ENCODE results near the gene TBC1D2B. TPM values are rescaled to one million over a fixed set of nuclear protein-coding genes. Genes with fewer than 3 reads are reported as not detected.

The TBC1D2B gene
- total and polyA plus RNA-seq, 2 donors from 2014 or later: 8.5 to 41.6 TPM

DNA sequence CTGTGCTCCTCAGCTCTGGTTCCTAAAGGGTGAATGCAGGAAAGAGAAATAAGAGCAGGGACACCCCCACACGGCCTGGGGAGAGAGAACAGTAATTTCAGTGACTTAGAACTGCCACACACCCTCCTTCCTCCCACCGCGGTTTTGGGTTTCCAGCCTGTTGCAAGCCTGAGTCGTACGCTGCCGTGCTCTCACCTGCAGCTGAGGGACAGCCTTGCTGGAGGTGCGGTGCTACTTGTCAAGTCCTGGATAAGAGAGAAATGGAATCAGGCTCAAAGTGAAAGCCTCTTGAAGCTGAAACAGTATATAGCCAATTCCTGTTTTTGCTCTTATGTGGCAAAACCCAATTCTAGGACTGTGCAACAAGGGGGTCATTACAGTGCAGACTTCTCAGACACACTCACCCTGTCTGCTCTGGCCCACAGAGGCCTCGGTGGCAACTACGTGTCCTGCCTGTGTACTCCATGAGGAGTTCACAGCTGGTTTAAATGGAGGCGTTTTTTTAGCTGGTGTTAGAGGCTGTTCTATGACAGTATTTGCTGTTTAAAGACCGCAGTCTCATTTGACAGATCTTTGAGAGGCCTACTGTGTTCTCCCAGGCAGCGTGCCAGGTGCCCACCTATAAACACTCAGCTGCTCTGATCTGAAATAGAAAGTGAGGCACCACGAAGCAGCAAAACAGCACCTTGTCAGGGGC is 42.9 kb downstream of the TBC1D2B start:
- TF ChIP-seq, protein P1, sequence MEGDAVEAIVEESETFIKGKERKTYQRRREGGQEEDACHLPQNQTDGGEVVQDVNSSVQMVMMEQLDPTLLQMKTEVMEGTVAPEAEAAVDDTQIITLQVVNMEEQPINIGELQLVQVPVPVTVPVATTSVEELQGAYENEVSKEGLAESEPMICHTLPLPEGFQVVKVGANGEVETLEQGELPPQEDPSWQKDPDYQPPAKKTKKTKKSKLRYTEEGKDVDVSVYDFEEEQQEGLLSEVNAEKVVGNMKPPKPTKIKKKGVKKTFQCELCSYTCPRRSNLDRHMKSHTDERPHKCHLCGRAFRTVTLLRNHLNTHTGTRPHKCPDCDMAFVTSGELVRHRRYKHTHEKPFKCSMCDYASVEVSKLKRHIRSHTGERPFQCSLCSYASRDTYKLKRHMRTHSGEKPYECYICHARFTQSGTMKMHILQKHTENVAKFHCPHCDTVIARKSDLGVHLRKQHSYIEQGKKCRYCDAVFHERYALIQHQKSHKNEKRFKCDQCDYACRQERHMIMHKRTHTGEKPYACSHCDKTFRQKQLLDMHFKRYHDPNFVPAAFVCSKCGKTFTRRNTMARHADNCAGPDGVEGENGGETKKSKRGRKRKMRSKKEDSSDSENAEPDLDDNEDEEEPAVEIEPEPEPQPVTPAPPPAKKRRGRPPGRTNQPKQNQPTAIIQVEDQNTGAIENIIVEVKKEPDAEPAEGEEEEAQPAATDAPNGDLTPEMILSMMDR (IDR thresholded peaks at IDR 0.05; ENCODE audit: borderline replicate concordance, extremely low read depth, insufficient read depth): no peak

GRCh38 chr15:78033864-78034263 is 43.6 kb downstream of the TBC1D2B start:
- FAIRE-seq (no peak), DNase-seq (no peak)
- TF ChIP-seq, protein P1 (IDR thresholded peaks at IDR 0.05; ENCODE audit: borderline replicate concordance, extremely low read depth, insufficient read depth): no peak
- Histone ChIP-seq H3K4me1 (ENCODE audit: control insufficient read depth in 2 of 3, insufficient read depth in 2 of 3, low read depth in 1 of 3, low read length in 3 of 3) (peaks cover 10 to 22% (median 10%) of the 10 kb centered on the region in 3 donors), H3K27me3 (ENCODE audit: control insufficient read depth, insufficient read depth, low read length) (no peaks in the 10 kb centered on the region), H3K36me3 (ENCODE audit: control insufficient read depth in 2 of 3, insufficient read depth in 3 of 3, low read length in 3 of 3) (peaks cover 0 to 8% (median 3%) of the 10 kb centered on the region in 3 donors), H3K27ac (ENCODE audit: low read depth in 2 of 2, low read length in 2 of 2) (no peak overlapping the region), H3K9me3 (ENCODE audit: control insufficient read depth in 2 of 3, insufficient read depth in 1 of 3, low read length in 3 of 3) (no peaks in the 10 kb centered on the region), H3K9ac (ENCODE audit: low read length in 3 of 3) (no peak overlapping the region), H3K4me3 (ENCODE audit: low read length in 3 of 3) (no peak overlapping the region)
- intact Hi-C loops (cut with DNase I): no loop called here

More for the DNA sequence above, 42.9 kb downstream of the TBC1D2B start:
- no peak overlapping the region for H3K4me3 ChIP-seq (ENCODE audit: low read length in 3 of 3)
- H3K9me3 ChIP-seq (ENCODE audit: control insufficient read depth in 2 of 3, insufficient read depth in 1 of 3, low read length in 3 of 3): no peaks in the 10 kb centered on the region
- H3K27ac ChIP-seq (ENCODE audit: low read depth in 2 of 2, low read length in 2 of 2): peak overlapping the region; percentile 36 to 49
- H3K4me1 ChIP-seq (ENCODE audit: control insufficient read depth in 2 of 3, insufficient read depth in 2 of 3, low read depth in 1 of 3, low read length in 3 of 3): peaks cover 10 to 22% (median 10%) of the 10 kb centered on the region in 3 donors
- intact Hi-C loops (cut with DNase I): no loop called here
- H3K27me3 ChIP-seq (ENCODE audit: control insufficient read depth, insufficient read depth, low read length): no peaks in the 10 kb centered on the region
- peaks cover 0 to 5% (median 3%) of the 10 kb centered on the region in 3 donors for H3K36me3 ChIP-seq (ENCODE audit: control insufficient read depth in 2 of 3, insufficient read depth in 3 of 3, low read length in 3 of 3)
- DNase-seq: peak in 4 of 5 donors; percentile 72 to 92 (median 87)
- FAIRE-seq: no peak
- H3K9ac ChIP-seq (ENCODE audit: low read length in 3 of 3): no peak overlapping the region

- intact Hi-C loops (cut with DNase I): no loop called here
- Histone ChIP-seq H3K36me3 (ENCODE audit: control insufficient read depth in 2 of 3, insufficient read depth in 3 of 3, low read length in 3 of 3) (peaks cover 0 to 8% (median 6%) of the 10 kb centered on the region in 3 donors), H3K9ac (ENCODE audit: low read length in 3 of 3) (no peak overlapping the region), H3K27me3 (ENCODE audit: control insufficient read depth, insufficient read depth, low read length) (no peaks in the 10 kb centered on the region), H3K9me3 (ENCODE audit: control insufficient read depth in 2 of 3, insufficient read depth in 1 of 3, low read length in 3 of 3) (no peaks in the 10 kb centered on the region), H3K4me1 (ENCODE audit: control insufficient read depth in 2 of 3, insufficient read depth in 2 of 3, low read depth in 1 of 3, low read length in 3 of 3) (peaks cover 10 to 16% (median 10%) of the 10 kb centered on the region in 3 donors), H3K27ac (ENCODE audit: low read depth in 2 of 2, low read length in 2 of 2) (no peak overlapping the region), H3K4me3 (ENCODE audit: low read length in 3 of 3) (no peak overlapping the region)
- TF ChIP-seq, protein P1 (IDR thresholded peaks at IDR 0.05; ENCODE audit: borderline replicate concordance, extremely low read depth, insufficient read depth): no peak
- FAIRE-seq (no peak), DNase-seq (no peak)
These were observed 44.8 kb downstream of the TBC1D2B start for GRCh38 chr15:78032671-78033070.
